COR-L47 (cell line): ENCODE results near the gene RAB30.
"Not testable (repeated sequence)": the region's sequence is repeated elsewhere in the genome, so short reads cannot be mapped to it uniquely, and the experiment has no call there.

Source experiments
- DNase-seq: peaks from one replicate; lab custom pipeline; 2025; lab: John Stamatoyannopoulos, UW

Gene RAB30

DNA sequence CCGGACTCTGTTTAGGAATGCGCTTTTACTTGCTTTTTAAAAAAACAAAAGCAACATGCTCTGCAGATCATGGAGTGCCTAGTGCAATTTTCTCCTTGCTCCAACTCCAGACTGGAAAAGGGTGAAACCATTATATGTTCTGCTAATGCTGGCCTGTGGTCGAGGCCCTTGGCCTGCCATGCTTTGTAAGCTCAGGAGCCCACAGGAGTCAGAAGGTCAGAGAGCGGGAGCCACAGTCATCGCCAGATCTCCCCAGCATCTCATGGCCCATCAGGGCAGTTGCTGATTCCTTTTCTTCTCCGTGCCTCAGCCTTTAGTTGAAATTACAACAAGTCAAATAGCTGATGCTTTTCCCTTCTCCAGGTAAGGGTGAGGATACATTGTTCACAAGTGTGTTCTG is 89.8 kb downstream of the RAB30 start:
- no peak for DNase-seq

DNA sequence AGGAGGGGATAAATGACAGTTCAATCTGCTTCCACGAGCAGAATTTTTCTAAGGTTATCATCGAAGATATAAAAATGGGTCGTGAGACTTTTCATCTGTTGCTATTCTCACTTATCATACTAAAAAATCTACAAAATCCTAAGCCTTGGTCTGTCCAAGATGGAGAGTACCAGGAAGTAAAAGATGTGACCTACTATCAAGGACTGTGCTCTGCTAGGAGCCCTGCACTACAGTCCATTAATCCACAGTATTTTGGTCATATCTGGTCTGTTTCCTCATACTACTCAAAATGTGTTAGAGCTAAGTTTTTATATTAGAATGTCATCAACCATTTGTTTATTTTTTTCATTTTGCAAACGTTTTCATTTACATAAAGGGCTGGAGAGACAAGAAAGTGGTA is 90.8 kb downstream of the RAB30 start:
- no peak for DNase-seq

DNA sequence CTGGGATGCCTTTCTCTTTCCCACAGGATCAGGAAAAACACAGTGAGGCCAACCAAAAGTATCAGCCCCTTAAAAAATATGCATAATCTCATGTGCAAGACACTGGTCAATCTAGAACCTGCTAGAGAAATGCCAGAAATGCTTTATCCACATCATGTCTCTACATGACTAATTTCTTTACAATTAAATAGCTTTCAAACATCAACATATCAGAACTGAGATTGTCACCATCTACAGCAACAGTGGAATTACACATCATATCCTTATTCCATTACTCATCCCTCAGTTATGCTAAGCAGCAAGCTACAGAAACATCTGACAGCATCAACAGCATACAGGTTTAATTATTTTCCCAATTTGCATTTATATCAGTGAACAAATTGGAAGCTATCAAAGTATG is 91.4 kb downstream of the RAB30 start:
- no peak for DNase-seq

DNA sequence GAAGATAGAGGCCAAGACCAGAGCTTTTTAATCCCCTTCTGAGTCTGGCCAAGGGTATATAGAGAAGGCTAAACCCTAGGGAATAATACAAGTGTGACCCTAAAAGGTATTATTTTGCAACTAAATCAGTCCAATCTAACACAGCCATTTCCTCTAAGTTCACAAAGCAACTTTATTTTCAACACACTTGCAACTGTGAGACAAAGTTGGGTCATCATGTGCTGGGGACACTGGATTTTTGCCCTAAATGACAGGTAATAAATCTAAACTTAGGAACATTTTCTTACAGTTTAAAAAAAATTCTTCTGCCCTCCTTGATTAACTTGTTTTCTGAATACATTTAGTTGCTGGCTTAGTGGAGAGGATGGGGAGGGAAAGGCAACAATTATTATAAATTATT is 91.9 kb downstream of the RAB30 start:
- no peak for DNase-seq

DNA sequence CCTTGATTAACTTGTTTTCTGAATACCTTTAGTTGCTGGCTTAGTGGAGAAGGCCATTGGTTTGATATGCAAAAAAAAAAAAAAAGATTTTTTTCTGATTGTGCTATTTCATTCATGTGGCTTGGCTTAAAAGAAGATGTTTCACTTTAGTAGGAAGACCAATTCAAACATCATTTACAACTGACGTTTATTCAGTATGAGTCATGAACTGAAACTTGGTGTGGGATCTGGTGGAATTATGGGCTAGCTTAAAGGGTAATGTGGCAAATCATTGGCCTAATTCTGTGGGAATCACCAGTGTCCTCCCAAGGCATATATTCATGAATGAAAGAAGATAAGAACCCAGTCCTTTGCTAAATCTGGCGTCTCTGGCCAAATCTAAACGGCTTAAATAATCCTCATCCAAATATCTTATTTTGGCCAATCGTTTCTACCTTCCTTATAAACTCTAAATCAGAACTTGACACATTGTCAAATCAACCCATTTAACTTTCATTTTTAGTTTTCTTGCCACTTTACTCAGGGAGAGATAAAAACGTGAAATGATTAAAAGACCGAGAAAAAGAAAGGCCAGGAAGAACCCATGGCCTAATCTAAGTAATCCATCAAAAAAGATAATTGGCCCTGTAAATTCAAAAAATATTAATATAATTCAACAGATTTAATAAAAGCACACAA is 93.1 kb downstream of the RAB30 start:
- no peak for DNase-seq

DNA sequence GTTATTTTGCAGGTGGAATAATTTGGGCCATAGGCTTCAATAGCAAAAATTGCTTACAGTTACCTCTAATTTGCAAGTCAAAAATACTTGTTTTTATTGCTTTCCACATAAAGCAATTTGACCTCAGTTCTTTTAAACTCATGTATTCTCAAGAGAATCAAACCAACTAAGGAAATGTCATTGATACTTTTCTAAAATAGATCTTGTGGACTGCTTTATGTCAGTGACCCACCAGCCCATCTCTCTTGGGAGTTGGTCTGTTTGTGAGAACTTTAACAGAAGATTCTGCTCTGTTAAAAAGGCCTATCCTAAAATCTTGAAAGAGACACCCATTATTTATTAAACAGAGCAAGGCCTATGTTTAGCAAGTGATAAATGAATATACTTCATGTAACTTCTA is 94.9 kb downstream of the RAB30 start:
- DNase-seq: no peak

DNA sequence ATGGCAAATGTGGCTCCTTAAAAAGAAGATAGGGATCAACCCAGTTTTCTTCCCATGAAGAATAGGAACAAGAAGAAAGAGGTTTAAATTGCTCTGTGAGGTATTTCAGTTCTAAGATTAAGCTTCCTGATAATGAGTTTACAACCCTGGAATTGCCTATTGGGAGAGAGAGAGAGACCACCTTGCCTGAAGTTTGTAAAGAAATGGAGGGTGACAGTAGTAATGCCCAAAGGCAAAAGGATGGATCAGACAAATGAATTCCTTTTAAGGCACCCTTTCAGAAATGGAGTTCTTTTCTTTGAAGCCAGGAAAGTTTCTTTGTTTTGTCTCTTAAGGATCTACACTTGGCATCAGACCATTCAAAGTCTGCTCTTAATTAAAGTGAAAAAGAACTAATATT is 95.8 kb downstream of the RAB30 start:
- DNase-seq: no peak

DNA sequence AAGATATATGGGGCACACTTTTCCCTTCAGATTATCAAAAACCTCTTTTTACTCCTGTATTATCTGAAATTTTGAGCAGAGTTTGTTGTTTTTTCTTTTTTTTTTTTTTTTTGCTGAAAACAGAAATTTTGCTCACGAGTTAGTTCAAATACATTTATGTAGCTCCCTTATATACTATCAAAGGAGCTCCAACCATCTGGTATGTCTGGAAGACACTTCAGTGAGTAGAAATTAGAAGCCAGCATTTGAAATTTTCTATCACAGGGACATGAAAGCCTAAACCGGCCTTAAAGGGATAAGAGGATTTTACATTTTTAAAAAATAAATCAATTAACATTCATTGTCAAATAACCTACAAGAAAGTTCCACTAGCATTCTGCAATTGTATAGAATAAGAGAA is 96.8 kb downstream of the RAB30 start:
- no peak for DNase-seq

DNA sequence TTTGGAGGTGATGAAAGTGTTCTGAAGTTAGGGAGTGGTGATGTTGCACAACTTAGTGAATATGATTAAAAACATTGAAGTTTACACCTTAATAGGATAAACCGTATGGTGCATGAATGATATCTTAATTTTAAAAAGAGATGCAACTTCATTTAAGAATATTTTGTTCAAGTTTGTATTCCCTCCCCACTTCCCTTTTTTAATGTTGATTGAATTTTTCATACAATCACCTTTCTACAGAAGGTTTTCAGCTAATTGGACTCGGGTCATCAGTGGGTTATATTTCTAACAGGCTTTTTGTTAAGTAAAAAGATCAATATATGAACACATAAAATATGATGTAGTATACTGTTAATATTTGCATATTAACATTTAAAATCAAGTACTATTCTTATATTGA is 97.6 kb downstream of the RAB30 start:
- no peak for DNase-seq

DNA sequence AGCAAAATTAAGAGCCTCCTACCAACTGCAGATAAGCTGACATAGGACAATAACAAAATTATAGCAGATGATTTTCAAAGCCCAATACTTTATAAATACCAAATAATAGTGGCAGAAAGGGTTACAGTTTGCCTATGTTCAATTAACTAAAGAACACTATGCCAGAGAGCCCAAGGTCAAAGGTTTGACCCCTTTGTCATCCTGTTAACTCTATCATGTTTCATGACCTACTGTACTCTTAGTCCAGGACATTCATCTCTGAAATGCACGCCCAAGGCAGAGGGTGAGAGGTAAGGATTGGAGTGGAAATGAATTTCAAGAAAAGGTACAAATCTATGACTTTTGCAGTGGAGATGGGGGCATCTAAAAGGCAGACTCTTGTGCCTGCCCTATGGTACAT is 99.6 kb downstream of the RAB30 start:
- DNase-seq: no peak

DNA sequence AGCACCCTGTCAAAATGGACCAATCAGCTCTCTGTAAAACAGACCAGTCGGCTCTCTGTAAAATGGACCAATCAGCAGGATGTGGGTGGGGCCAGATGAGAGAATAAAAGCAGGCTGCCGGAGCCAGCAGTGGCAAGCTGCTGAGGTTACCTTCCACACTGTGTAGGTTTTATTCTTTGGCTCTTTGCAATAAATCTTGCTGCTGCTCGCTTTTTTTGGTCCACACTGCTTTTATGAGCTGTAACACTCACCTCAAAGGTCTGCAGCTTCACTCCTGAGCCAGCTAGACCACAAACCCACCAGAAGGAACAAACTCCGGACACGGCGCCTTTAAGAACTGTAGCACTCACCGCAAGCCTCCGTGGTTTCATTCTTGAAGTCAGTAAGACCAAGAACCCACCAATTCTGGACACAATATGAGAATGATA is 100.2 kb downstream of the RAB30 start:
- DNase-seq: not testable (repeated sequence)

DNA sequence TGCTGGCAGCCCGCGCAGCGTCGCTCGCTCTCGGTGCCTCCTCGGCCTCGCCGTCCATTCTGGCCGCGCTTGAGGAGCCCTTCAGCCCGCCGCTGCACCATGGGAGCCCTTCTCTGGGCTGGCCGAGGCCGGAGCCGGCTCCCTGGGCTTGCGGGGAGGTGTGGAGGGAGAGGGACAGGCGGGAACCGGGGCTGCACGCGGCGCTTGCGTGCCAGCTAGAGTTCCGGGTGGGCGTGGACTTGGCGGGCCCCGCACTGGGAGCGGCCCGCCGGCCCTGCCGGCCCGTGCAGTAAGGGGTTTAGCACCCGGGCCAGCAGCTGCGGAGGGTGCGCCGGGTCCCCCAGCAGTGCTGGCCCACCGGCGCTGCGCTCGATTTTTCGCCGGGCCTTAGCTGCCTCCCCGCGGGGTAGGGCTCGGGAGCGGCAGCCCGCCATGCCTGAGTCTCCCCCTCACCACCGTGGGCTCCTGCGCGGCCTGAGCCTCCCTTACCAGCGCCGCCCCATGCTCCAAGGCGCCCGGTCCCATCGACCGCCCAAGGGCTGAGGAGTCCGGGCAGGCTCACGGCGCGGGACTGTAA is 101.1 kb downstream of the RAB30 start:
- DNase-seq: not testable (repeated sequence)

DNA sequence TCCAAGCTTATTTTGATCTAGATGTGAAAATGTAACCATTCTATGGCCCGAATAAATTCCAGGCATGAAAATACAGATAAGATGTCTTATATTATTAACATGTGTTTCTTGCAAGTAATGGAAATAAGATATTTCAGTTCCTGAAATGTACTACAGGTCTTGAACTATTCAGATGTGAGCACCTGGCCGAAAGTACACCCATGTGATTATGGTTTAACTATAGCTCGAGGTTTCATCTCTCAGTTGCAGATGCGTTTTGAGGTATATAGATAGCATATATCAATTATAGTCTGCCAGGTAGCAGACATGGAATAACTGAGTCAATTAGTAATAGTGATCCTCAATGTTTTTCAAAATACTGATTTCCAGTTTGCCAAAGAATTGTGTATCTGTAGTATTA is 101.9 kb downstream of the RAB30 start:
- no peak for DNase-seq

DNA sequence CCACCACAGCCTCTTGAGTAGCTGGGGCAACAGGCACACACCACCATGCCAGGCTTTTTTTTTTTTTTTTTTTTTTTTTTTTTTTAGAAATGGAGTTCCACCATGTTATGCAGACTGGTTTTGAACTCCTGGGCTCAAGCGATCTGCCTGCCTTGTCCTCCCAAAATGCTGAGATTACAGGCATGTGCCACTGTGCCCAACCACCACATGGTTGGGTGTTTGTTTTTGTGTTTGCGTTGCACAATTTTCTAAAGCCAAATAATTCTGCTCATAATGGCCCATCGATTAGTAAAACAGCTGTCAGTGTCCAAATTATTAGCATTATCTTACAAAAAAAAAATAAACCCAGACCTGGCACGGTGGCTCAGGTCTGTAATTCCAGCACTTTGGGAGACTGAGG is 104.3 kb downstream of the RAB30 start:
- no peak for DNase-seq

DNA sequence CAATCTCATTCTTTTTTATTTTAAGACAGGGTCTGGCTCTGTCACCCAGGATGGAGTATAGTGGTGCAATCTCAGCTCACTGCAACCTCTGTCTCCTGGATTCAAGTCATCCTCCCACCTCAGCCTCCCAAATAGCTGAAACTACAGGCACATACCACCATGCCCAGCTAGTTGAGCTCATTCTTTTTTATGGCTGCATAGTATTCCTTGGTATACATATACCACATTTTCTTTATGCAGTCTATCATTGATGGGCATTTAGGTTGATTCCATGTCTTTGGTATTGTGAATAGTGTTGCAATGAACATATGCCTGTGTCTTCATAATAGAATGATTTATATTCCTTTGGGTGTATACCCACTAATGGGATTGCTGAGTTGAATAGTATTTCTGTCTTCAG is 109.7 kb downstream of the RAB30 start:
- not testable (repeated sequence) for DNase-seq

DNA sequence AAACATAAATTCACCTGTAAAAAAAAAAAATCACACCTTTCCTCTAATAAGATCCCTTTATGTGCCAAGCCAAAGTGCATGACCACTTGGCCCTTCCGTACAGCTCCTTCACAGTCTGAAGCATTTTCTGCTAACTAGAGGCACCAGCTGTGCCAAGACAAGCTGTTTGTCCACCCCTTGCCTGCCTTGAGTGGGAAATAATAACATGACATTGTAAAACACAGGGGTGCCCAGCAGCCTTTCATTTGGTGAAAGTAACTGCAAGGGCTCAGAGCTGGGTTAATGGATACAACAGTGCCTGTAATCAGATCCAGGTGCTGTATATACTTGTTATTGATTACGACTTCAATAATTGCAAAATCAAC is 110.9 kb downstream of the RAB30 start:
- peak; percentile 6 for DNase-seq

DNA sequence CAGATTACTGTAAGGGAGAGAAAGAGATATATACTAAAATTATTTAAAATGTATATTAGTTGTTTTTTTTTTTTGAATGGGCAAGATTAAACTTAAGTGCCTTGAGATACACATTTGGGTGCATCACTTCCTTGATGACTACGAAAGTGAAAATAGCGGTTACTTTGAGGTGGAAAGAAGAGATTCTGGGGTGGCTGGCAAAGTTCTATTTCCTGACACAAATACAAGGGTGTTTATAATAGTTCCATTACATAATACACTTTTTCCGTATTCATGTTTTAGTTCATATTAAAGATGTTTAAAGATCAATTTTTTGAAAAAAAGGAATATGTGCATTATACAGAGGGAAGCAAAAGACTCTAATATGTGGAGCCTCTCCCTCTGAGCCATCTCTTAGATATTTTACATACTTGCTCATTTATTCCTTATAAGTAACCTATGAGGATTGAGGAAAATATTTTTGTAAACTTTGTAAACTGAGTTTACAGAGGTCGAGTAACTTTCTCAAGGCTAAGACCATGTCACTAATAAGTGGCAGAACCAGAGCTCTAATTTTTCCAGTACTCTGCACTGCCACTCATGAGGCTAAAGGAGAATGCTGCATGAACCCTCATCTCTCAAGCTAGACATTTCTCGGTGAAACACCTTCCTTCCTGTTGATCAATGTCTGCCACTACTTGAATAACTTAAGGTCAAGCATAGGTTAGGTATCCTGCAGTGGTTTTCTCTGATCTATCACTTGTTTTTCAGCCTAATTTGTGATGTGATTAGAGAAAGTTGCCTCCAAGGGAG is 111.5 kb downstream of the RAB30 start:
- no peak for DNase-seq

DNA sequence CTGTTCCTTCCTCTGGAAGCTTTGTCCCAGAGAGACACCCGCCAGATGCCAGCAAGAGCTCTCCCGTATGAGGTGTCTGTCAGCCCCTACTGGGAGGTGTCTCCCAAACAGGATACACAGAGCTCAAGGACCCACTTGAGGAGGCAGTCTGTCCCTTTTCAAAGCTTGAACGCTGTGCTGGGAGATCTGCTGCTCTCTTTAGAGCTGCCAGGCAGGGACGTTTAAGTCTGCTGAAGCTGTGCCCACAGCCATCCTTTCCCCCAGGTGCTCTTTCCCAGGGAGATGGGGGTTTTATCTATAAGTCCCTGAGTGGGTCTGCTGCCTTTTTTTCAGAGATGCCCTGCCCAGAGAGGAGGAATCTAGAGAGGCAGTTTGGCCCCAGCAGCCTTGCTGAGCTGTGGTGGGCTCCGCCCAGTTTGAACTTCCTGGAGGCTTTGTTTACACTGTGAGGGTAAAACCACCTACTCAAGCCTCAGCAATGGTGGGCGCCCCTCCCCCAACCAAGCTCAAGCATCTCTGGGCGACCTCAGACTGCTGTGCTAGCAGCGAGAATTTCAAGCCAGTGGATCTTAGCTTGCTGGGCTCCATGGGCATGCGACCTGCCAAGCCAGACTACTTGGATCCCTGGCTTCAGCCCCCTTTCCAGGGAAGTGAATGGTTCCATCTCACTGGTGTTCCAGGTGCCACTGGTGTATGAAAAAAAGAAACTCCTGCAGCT is 115.8 kb downstream of the RAB30 start:
- not testable (repeated sequence) for DNase-seq

DNA sequence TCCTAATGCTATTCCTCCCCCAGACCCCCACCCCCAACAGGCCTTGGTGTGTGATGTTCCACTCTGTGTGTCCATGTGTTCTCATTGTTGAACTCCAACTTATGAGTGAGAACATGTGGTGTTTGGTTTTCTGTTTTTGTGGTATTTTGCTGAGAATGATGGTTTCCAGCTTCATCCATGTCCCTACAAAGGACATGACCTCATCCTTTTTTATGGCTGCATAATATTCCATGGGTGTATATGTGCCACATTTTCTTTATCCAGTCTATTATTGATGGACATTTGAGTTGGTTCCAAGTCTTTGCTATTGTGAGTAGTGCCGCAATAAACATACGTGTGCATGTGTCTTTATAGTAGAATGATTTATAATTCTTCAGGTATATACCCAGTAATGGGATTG is 121.2 kb downstream of the RAB30 start:
- not testable (repeated sequence) for DNase-seq

DNA sequence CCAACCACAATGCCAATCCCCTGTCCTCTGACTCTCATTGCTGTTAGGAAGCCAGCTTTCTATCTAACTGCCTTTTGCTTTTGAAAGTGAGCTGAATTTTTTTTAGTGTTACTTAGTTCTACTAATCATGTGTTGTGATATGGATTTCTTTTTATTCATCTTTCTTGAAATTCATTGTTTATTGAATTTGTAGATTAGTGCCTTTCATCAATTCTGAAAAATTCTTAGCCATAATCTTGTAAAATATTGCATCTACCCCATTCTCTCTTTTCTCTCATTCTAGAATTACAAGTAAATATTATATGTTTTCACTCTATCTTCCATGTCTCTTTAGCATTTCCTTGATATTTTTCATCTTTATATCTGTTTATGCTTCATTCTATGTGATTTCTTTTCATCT is 122.3 kb downstream of the RAB30 start:
- DNase-seq: no peak

DNA sequence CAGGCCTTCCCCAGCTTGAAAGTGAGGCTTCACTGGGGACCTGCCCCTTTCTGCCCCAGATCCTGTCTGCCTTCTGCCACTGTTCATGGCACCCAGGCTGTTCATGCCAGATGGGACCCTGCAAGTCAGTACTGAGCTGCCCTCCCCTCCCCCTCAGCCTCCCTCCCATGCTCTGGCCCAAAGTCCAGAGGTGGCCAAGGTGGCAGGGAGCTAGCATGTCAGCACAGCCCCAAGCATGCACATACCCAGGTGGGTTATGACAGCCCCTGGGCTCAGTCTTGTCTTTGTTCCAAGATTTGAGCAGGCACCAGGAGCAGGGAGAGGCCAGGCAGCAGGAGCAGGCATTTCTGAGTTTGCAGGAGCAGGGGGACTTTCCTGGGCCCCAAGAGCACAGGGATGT is 126.0 kb downstream of the RAB30 start:
- DNase-seq: no peak

DNA sequence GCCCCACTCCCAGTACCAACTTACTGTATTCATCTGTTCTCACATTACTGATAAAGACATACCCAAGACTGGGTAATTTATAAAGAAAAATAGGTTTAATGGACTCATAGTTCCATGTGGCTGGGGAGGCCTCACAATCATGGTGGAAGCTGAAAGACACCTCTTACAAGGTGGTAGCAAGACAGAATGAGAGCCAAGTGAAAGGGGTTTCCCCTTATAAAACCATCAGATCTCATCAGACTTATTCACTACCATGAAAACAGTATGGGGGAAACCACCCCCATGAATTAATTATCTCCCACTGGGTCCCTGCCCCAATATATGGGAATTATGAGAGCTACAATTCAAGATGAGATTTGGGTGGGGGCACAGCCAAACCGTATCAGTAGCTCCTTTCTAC is 126.7 kb downstream of the RAB30 start:
- not testable (repeated sequence) for DNase-seq

DNA sequence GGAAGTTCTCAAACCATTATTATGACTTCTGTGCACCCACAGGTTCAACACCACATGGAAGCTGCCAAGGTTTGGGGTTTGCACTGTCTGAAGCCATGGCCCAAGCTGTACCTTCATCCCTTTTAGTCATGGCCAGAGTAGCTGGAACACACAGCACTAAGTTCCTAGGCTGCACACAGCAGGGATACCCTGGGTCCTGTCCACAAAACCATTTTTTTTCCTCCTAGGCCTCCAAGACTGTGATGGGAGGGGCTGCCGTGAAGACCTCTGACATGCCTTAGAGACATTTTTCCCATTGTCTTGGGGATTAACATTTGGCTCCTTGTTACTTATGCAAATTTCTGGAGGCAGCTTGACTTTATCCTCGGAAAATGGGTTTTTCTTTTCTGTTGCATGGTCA is 127.5 kb downstream of the RAB30 start:
- DNase-seq: no peak
